Measurements from ENCODE around the gene DCLK1. TPM values are rescaled to one million over a fixed set of nuclear protein-coding genes. Genes with fewer than 3 reads are reported as not detected.

The DCLK1 gene
- total RNA-seq, 4 donors from 2014 or later, result 0.72 to 9.1 (median 4.9) TPM

DNA sequence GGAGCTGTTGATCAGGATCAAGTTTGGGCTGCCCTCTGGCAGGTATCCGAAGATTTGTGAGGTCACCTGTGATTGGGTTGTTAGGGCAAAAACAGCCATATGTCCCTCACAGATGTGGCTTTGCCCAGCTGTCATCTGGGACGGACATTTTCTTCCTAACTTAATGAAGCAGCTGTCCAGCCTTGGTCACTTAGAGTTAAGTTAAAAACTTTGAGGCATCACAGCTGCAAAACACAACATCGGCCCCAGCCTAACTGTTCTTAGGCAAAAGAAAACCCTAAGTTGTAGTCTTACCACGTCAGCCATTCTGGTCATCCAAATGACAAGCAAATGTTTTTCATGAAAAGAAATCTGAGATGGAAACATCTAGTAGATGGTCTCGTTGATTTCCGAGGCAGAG, 318.4 kb downstream of the DCLK1 start:
- intact Hi-C loops (cut with DNase I), result no loop called here
- no peak for DNase-seq
- Histone ChIP-seq H3K27ac (peak overlapping the region in 1 of 4 donors; percentile 2), H3K9me3 (no peaks in the 10 kb centered on the region), H3K36me3 (no peaks in the 10 kb centered on the region), H3K4me3 (no peak overlapping the region), H3K4me1 (peaks cover 0 to 5% (median 0%) of the 10 kb centered on the region in 3 donors), H3K27me3 (no peaks in the 10 kb centered on the region)
- TF ChIP-seq, protein P1, sequence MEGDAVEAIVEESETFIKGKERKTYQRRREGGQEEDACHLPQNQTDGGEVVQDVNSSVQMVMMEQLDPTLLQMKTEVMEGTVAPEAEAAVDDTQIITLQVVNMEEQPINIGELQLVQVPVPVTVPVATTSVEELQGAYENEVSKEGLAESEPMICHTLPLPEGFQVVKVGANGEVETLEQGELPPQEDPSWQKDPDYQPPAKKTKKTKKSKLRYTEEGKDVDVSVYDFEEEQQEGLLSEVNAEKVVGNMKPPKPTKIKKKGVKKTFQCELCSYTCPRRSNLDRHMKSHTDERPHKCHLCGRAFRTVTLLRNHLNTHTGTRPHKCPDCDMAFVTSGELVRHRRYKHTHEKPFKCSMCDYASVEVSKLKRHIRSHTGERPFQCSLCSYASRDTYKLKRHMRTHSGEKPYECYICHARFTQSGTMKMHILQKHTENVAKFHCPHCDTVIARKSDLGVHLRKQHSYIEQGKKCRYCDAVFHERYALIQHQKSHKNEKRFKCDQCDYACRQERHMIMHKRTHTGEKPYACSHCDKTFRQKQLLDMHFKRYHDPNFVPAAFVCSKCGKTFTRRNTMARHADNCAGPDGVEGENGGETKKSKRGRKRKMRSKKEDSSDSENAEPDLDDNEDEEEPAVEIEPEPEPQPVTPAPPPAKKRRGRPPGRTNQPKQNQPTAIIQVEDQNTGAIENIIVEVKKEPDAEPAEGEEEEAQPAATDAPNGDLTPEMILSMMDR (IDR thresholded peaks at IDR 0.05), result no peak
- TF ChIP-seq POLR2A (IDR thresholded peaks at IDR 0.05), result no peak
- WGBS, 2 donors, result 54 to 66% methylated on average over 6 of the region's 6 CpGs

GRCh38 chr13:35810321-35810720, 320.9 kb downstream of the DCLK1 start:
- Histone ChIP-seq H3K27ac (no peak overlapping the region), H3K27me3 (no peaks in the 10 kb centered on the region), H3K4me1 (no peaks in the 10 kb centered on the region), H3K9me3 (no peaks in the 10 kb centered on the region), H3K4me3 (no peak overlapping the region), H3K36me3 (no peaks in the 10 kb centered on the region)
- 74 to 89% methylated on average over 4 of the region's 4 CpGs for WGBS, 2 donors
- no peak for TF ChIP-seq POLR2A (IDR thresholded peaks at IDR 0.05)
- intact Hi-C loops (cut with DNase I), result no loop called here
- no peak for DNase-seq

GRCh38 chr13:35808846-35809245, 322.3 kb downstream of the DCLK1 start:
- H3K27ac ChIP-seq, result no peak overlapping the region
- no peaks in the 10 kb centered on the region for H3K4me1 ChIP-seq
- DNase-seq, result no peak
- TF ChIP-seq POLR2A (IDR thresholded peaks at IDR 0.05), result no peak
- TF ChIP-seq, protein P1 (IDR thresholded peaks at IDR 0.05), result no peak
- H3K27me3 ChIP-seq, result no peaks in the 10 kb centered on the region
- 87 to 91% methylated on average over 6 of the region's 6 CpGs for WGBS, 2 donors
- H3K4me3 ChIP-seq, result no peak overlapping the region
- no peaks in the 10 kb centered on the region for H3K9me3 ChIP-seq
- H3K36me3 ChIP-seq, result no peaks in the 10 kb centered on the region
- intact Hi-C loops (cut with DNase I), result no loop called here

GRCh38 chr13:35804901-35805300, 326.3 kb downstream of the DCLK1 start:
- 79 to 81% methylated on average over 5 of the region's 5 CpGs for whole genome bisulfite sequencing, 2 donors
- no peaks in the 10 kb centered on the region for H3K9me3 ChIP-seq

GRCh38 chr13:35797991-35798390, 333.2 kb downstream of the DCLK1 start:
- no peak for DNase-seq
- Histone ChIP-seq H3K27ac (no peak overlapping the region), H3K4me1 (peaks cover 0 to 11% (median 6%) of the 10 kb centered on the region in 3 donors), H3K4me3 (no peak overlapping the region), H3K27me3 (no peaks in the 10 kb centered on the region), H3K9me3 (no peaks in the 10 kb centered on the region), H3K36me3 (no peaks in the 10 kb centered on the region)
- 74 to 77% methylated on average over 7 of the region's 7 CpGs for WGBS, 2 donors
- intact Hi-C loops (cut with DNase I), result no loop called here
- TF ChIP-seq, protein P1 (IDR thresholded peaks at IDR 0.05), result no peak
- no peak for TF ChIP-seq POLR2A (IDR thresholded peaks at IDR 0.05)

More at GRCh38 chr13:35804901-35805300, 326.3 kb downstream of the DCLK1 start:
- TF ChIP-seq POLR2A (IDR thresholded peaks at IDR 0.05), result no peak
- TF ChIP-seq, protein P1 (IDR thresholded peaks at IDR 0.05), result no peak
- Histone ChIP-seq H3K4me3 (no peak overlapping the region), H3K4me1 (no peaks in the 10 kb centered on the region), H3K36me3 (no peaks in the 10 kb centered on the region), H3K27ac (no peak overlapping the region), H3K27me3 (no peaks in the 10 kb centered on the region)
- intact Hi-C loops (cut with DNase I), result no loop called here
- no peak for DNase-seq

GRCh38 chr13:35797244-35797643, 333.9 kb downstream of the DCLK1 start:
- H3K9me3 ChIP-seq, result no peaks in the 10 kb centered on the region
- peaks cover 0 to 18% (median 11%) of the 10 kb centered on the region in 3 donors for H3K4me1 ChIP-seq
- no peak for DNase-seq
- H3K36me3 ChIP-seq, result no peaks in the 10 kb centered on the region
- intact Hi-C loops (cut with DNase I), result no loop called here
- TF ChIP-seq, protein P1 (IDR thresholded peaks at IDR 0.05), result no peak
- no peak for TF ChIP-seq POLR2A (IDR thresholded peaks at IDR 0.05)
- WGBS, 2 donors, result 58 to 61% methylated on average over 2 of the region's 2 CpGs
- no peak overlapping the region for H3K27ac ChIP-seq
- H3K27me3 ChIP-seq, result no peaks in the 10 kb centered on the region
- H3K4me3 ChIP-seq, result no peak overlapping the region

Measured in esophagus squamous epithelium (tissue), 5 donors.